ENCODE data around the gene RNU1-2. TPM values are rescaled to one million over a fixed set of nuclear protein-coding genes. Genes with fewer than 3 reads are reported as not detected.
A peak's percentile ranks its signal among the peaks of the same experiment; 100 is the strongest.
"Not testable (repeated sequence)": the region's sequence is repeated elsewhere in the genome, so short reads cannot be mapped to it uniquely, and the experiment has no call there.

RNU1-2 gene
- total RNA-seq, 2 experiments from 2014 or later = 4,982 to 5,937 TPM

- Histone ChIP-seq H3K4me3 (ENCODE audit: low read length) (peak overlapping the region; percentile 45), H3K4me1 (ENCODE audit: insufficient read depth, low read length) (peaks cover 14% of the 10 kb centered on the region)
- H3K27ac ChIP-seq (ENCODE audit: low read depth in 1 of 2, low read length in 2 of 2); H3K9me3 ChIP-seq (ENCODE audit: control insufficient read depth in 1 of 2, insufficient read depth in 1 of 2, low read length in 2 of 2); H3K27ac Mint-ChIP-seq; intact Hi-C loops (cut with DNase I, micrococcal nuclease); H3K36me3 Mint-ChIP-seq (ENCODE audit: low read depth); H3K27me3 ChIP-seq (ENCODE audit: control insufficient read depth in 1 of 2, insufficient read depth in 2 of 2, low read length in 2 of 2); CTCF ChIA-PET; H3K36me3 ChIP-seq (ENCODE audit: insufficient read depth, low read length); H3K9me3 Mint-ChIP-seq: not testable (repeated sequence)
- Mint-ChIP-seq H3K4me3 (peak overlapping the region; percentile 87), H3K27me3 (peaks cover 33% of the 10 kb centered on the region), H3K4me1 (ENCODE audit: low read depth) (peaks cover 11% of the 10 kb centered on the region)
- ATAC-seq (ENCODE audit: poor library complexity) (peak; percentile 33), DNase-seq (peak in 12 of 14 experiments; percentile 31 to 88 (median 62))
- POLR2A ChIA-PET = interaction anchor here (0.7 kb wide), 1 partner anchor 139 kb away, joined by 4 read pairs; no protein-coding TSS in a partner anchor
These were observed 22.5 kb upstream of the RNU1-2 start for GRCh38 chr1:16873076-16873879.

GRCh38 chr1:16874968-16875765 lies 20.6 kb upstream of the RNU1-2 start:
- H3K9me3 ChIP-seq (ENCODE audit: control insufficient read depth in 1 of 2, insufficient read depth in 1 of 2, low read length in 2 of 2); H3K27me3 ChIP-seq (ENCODE audit: control insufficient read depth in 1 of 2, insufficient read depth in 2 of 2, low read length in 2 of 2); ATAC-seq (ENCODE audit: poor library complexity); CTCF ChIA-PET; H3K4me3 ChIP-seq (ENCODE audit: low read length); POLR2A ChIA-PET; intact Hi-C loops (cut with DNase I, micrococcal nuclease); DNase-seq; H3K36me3 Mint-ChIP-seq (ENCODE audit: low read depth); H3K36me3 ChIP-seq (ENCODE audit: insufficient read depth, low read length); H3K9me3 Mint-ChIP-seq; H3K27ac ChIP-seq (ENCODE audit: low read depth in 1 of 2, low read length in 2 of 2); H3K27ac Mint-ChIP-seq: not testable (repeated sequence)
- peaks cover 43% of the 10 kb centered on the region for H3K27me3 Mint-ChIP-seq
- peaks cover 11% of the 10 kb centered on the region for H3K4me1 Mint-ChIP-seq (ENCODE audit: low read depth)
- peak overlapping the region; percentile 69 for H3K4me3 Mint-ChIP-seq
- peaks cover 14% of the 10 kb centered on the region for H3K4me1 ChIP-seq (ENCODE audit: insufficient read depth, low read length)

- intact Hi-C loops (cut with DNase I, micrococcal nuclease) = not testable (repeated sequence)
These were observed 14.0 kb upstream of the RNU1-2 start for GRCh38 chr1:16881742-16882141.

GRCh38 chr1:16882986-16883385 lies 12.8 kb upstream of the RNU1-2 start:
- CTCF ChIA-PET = interaction anchor here (0.6 kb wide), 1 partner anchor 16 kb away, joined by 3 read pairs; no protein-coding TSS in a partner anchor
- intact Hi-C loops (cut with DNase I, micrococcal nuclease) = no loop called here
- ATAC-seq (ENCODE audit: poor library complexity) (no peak), DNase-seq (no peak)
- no peak overlapping the region for H3K4me3 Mint-ChIP-seq
- no peaks in the 10 kb centered on the region for H3K27me3 ChIP-seq (ENCODE audit: control insufficient read depth in 1 of 2, insufficient read depth in 2 of 2, low read length in 2 of 2)
- H3K4me3 ChIP-seq (ENCODE audit: low read length) = no peak overlapping the region
- H3K36me3 Mint-ChIP-seq (ENCODE audit: low read depth) = no peaks in the 10 kb centered on the region
- POLR2A ChIA-PET = no interaction called here
- TF ChIP-seq CTCF (IDR thresholded peaks at IDR 0.05) = no peak
- no peak overlapping the region for H3K27ac Mint-ChIP-seq
- peaks cover 30% of the 10 kb centered on the region for H3K27me3 Mint-ChIP-seq
- H3K9me3 Mint-ChIP-seq = no peaks in the 10 kb centered on the region
- peaks cover under 1% of the 10 kb centered on the region for H3K4me1 Mint-ChIP-seq (ENCODE audit: low read depth)
- H3K4me1 ChIP-seq (ENCODE audit: insufficient read depth, low read length) = no peaks in the 10 kb centered on the region
- H3K9me3 ChIP-seq (ENCODE audit: control insufficient read depth in 1 of 2, insufficient read depth in 1 of 2, low read length in 2 of 2) = no peaks in the 10 kb centered on the region
- no peak overlapping the region for H3K27ac ChIP-seq (ENCODE audit: low read depth in 1 of 2, low read length in 2 of 2)
- no peaks in the 10 kb centered on the region for H3K36me3 ChIP-seq (ENCODE audit: insufficient read depth, low read length)

More at GRCh38 chr1:16881742-16882141, 14.0 kb upstream of the RNU1-2 start:
- H3K36me3 ChIP-seq (ENCODE audit: insufficient read depth, low read length); H3K36me3 Mint-ChIP-seq (ENCODE audit: low read depth); H3K4me1 Mint-ChIP-seq (ENCODE audit: low read depth); H3K9me3 ChIP-seq (ENCODE audit: control insufficient read depth in 1 of 2, insufficient read depth in 1 of 2, low read length in 2 of 2); H3K4me1 ChIP-seq (ENCODE audit: insufficient read depth, low read length); H3K9me3 Mint-ChIP-seq; H3K27me3 ChIP-seq (ENCODE audit: control insufficient read depth in 1 of 2, insufficient read depth in 2 of 2, low read length in 2 of 2); CTCF ChIA-PET; H3K27ac ChIP-seq (ENCODE audit: low read depth in 1 of 2, low read length in 2 of 2); POLR2A ChIA-PET; H3K4me3 Mint-ChIP-seq; ATAC-seq (ENCODE audit: poor library complexity); DNase-seq; H3K4me3 ChIP-seq (ENCODE audit: low read length); H3K27ac Mint-ChIP-seq: not testable (repeated sequence)
- H3K27me3 Mint-ChIP-seq = peaks cover 34% of the 10 kb centered on the region

GRCh38 chr1:16884487-16884886 lies 11.3 kb upstream of the RNU1-2 start:
- peaks cover 26% of the 10 kb centered on the region for H3K27me3 Mint-ChIP-seq
- POLR2A ChIA-PET; H3K36me3 Mint-ChIP-seq (ENCODE audit: low read depth); H3K4me3 ChIP-seq (ENCODE audit: low read length); H3K9me3 ChIP-seq (ENCODE audit: control insufficient read depth in 1 of 2, insufficient read depth in 1 of 2, low read length in 2 of 2); H3K4me1 ChIP-seq (ENCODE audit: insufficient read depth, low read length); H3K27ac Mint-ChIP-seq; H3K4me3 Mint-ChIP-seq; ATAC-seq (ENCODE audit: poor library complexity); H3K27ac ChIP-seq (ENCODE audit: low read depth in 1 of 2, low read length in 2 of 2); CTCF ChIA-PET; H3K36me3 ChIP-seq (ENCODE audit: insufficient read depth, low read length); DNase-seq; intact Hi-C loops (cut with DNase I, micrococcal nuclease); H3K9me3 Mint-ChIP-seq; H3K27me3 ChIP-seq (ENCODE audit: control insufficient read depth in 1 of 2, insufficient read depth in 2 of 2, low read length in 2 of 2): not testable (repeated sequence)
- H3K4me1 Mint-ChIP-seq (ENCODE audit: low read depth) = peaks cover 13% of the 10 kb centered on the region

All from CD4-positive, alpha-beta T cell (primary cell).